Fibroblast of mammary gland (primary cell): Measurements from ENCODE around the gene KITLG.

Source experiments
- DNase-seq: peaks from one replicate; pipeline ENCODE4 v3.0.0-alpha.2; 2010; ENCODE audit warnings: low read depth
- H3K4me3 ChIP-seq: 2 replicates; pipeline ENCODE4 v1.5.1; 2011; ENCODE audit warnings: low read depth, mild to moderate bottlenecking, low read length, moderate library complexity; ENCODE audit not compliant: control insufficient read depth
- TF ChIP-seq, protein P1 (sequence below): conservative IDR thresholded peaks from 2 replicates; pipeline ENCODE4 v1.5.1; 2011; ENCODE audit warnings: low read depth, low read length, inconsistent platforms; ENCODE audit not compliant: control insufficient read depth, insufficient read depth

Gene KITLG

DNA sequence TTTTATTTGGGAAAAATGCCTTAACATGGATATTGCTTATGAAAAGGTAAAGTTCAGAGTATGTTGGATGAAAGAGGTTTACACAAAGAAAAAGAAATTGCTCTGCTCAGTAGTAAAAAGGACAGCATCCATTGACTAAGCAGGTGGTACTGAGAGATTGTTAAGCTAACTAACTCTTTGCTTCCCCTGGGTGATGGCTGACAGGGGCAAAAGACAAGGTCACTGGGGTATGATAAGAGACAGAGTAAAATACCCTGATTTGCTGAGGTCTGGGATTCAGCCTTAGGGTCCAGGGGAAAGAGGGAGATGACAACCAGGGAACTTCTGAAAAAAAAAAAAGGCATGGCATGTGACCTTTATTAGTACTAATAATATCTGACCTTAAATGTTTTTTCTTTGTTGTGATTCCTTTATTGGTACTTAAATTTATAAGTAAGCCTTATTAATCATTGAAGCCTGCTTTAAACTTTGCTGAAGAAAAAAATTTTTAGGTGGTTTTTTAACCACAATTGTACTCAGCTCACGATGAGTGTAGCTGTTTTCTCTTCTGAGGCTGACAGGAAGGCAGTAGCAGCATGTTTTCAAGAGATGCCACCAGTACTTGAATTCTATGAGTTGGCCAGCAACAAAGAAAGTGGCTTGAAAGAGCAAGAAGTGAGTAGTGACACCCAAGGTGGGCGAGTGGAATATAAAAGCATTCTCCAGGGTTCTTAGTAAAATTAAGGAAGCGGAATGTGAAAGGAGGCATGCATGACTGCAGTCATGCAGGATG is 43.7 kb upstream of the KITLG start:
- peak; percentile 25 for DNase-seq
- TF ChIP-seq, protein P1, sequence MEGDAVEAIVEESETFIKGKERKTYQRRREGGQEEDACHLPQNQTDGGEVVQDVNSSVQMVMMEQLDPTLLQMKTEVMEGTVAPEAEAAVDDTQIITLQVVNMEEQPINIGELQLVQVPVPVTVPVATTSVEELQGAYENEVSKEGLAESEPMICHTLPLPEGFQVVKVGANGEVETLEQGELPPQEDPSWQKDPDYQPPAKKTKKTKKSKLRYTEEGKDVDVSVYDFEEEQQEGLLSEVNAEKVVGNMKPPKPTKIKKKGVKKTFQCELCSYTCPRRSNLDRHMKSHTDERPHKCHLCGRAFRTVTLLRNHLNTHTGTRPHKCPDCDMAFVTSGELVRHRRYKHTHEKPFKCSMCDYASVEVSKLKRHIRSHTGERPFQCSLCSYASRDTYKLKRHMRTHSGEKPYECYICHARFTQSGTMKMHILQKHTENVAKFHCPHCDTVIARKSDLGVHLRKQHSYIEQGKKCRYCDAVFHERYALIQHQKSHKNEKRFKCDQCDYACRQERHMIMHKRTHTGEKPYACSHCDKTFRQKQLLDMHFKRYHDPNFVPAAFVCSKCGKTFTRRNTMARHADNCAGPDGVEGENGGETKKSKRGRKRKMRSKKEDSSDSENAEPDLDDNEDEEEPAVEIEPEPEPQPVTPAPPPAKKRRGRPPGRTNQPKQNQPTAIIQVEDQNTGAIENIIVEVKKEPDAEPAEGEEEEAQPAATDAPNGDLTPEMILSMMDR = no peak
- H3K4me3 ChIP-seq = no peak overlapping the region

DNA sequence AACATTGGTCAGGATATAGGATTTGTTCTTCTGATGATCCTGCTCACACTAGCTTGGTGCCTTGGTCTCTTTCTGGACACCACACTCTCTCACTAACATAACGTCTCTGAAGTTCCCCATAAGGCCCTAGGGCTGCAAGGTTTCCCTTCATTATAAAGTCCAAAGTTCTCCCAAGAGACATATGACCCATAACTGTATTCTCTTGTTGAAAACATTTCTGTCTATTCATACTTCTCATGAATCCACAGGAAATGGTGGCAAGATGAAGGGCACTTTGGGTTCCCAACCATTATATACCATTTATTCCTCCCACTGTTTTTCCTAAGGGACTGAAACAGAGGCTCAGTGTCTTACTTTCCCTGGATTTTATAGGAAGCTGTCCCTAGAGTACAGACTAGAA is 37.1 kb upstream of the KITLG start:
- no peak for DNase-seq
- H3K4me3 ChIP-seq = no peak overlapping the region
- TF ChIP-seq, protein P1 = no peak

DNA sequence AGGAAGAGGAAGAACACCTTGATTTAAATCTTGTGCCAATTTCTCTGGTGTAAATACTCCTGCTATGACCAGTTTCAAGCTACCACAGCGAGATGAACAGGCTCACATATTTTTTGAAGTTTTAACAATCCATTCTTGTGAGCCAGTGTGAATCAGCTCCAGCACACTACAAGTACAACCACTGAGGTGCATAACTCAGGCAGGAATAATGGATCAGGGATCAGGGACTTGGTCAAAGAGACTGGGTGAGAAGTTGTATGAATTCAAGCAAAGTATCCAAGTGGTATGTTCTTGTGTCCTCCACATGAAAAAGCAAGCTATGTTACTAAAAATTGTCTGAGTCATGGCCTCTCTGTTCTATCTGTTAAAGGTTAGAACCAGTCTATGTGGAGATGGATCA is 35.2 kb upstream of the KITLG start:
- DNase-seq = no peak
- no peak overlapping the region for H3K4me3 ChIP-seq
- TF ChIP-seq, protein P1 = no peak

DNA sequence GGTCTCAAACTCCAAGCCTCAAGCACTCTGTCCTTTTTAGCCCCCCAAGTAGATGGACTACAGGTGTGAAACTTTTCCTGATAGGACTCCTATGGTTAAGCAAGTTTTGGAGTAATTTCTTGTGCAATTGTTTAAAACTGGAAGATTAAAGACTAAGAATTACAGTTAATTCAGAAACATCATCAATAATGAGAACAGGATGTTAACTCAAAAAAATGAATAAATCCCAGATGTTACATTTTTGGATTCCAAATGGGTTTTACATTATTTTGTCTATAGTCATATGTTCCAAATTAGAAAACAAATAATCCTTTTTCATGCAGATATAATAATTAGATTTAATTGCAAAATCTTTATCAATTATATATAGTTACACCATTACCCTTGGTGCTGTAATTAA is 24.4 kb upstream of the KITLG start:
- no peak overlapping the region for H3K4me3 ChIP-seq
- peak; percentile 22 for DNase-seq
- TF ChIP-seq, protein P1 = no peak

DNA sequence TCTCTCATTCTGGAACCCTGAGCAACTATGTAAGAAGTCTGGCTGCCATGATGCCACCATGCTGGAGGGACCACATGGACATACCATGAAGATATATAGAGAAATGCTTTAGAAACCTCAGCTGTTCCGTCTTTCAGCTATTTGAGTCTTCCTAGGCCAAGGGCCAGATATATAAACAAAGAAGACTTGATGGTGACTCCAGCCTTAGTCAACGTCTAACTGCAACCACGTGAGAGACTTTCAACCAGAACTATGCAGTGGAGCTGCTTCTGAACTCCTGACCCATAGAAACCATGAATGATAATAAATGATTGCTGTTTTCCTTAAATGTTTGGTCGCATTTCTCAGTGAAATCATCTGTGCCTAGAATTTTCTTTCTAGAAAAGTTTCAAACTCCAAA is 20.0 kb upstream of the KITLG start:
- no peak overlapping the region for H3K4me3 ChIP-seq
- TF ChIP-seq, protein P1 = no peak
- peak; percentile 93 for DNase-seq

DNA sequence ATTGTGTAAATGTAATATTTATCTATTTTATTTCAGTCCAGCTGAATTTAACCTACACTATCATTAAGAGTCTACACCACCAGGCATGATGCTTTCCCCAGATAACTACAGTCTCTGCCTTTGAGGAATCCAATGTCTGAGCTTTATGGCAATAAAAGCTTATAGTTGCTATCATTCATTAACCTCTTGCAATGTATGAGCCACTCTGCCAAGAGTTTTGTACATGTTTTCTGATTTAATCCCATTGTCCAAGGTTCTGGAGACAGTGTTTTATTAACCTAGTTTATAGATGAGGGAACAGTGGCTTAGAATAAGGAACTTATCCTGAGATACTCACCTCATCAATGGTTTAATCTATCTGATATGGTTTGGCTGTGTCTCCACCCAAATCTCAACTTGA is 17.1 kb upstream of the KITLG start:
- TF ChIP-seq, protein P1 = no peak
- DNase-seq = no peak
- H3K4me3 ChIP-seq = no peak overlapping the region
